GM12875 (cell line): ENCODE results near the gene ATP4A.

ENCODE experiments used
- H3K4me3 ChIP-seq: one replicate; pipeline ENCODE4 v1.5.1; 2011; ENCODE audit warnings: low read depth, low read length, control low read depth
- TF ChIP-seq, protein P1 (sequence below): IDR thresholded peaks from 2 replicates; pipeline ENCODE4 v1.5.1; 2011; ENCODE audit warnings: low read depth, mild to moderate bottlenecking, control low read depth, inconsistent platforms, low read length, moderate library complexity, borderline replicate concordance; ENCODE audit not compliant: insufficient read depth

The ATP4A gene

GRCh38 chr19:35531291-35531690 is 32.2 kb downstream of the ATP4A start:
- H3K4me3 ChIP-seq, result no peak overlapping the region

GRCh38 chr19:35529241-35530218 is 33.9 kb downstream of the ATP4A start:
- H3K4me3 ChIP-seq, result no peak overlapping the region

More at GRCh38 chr19:35531291-35531690, 32.2 kb downstream of the ATP4A start:
- TF ChIP-seq, protein P1, sequence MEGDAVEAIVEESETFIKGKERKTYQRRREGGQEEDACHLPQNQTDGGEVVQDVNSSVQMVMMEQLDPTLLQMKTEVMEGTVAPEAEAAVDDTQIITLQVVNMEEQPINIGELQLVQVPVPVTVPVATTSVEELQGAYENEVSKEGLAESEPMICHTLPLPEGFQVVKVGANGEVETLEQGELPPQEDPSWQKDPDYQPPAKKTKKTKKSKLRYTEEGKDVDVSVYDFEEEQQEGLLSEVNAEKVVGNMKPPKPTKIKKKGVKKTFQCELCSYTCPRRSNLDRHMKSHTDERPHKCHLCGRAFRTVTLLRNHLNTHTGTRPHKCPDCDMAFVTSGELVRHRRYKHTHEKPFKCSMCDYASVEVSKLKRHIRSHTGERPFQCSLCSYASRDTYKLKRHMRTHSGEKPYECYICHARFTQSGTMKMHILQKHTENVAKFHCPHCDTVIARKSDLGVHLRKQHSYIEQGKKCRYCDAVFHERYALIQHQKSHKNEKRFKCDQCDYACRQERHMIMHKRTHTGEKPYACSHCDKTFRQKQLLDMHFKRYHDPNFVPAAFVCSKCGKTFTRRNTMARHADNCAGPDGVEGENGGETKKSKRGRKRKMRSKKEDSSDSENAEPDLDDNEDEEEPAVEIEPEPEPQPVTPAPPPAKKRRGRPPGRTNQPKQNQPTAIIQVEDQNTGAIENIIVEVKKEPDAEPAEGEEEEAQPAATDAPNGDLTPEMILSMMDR, result no peak

DNA sequence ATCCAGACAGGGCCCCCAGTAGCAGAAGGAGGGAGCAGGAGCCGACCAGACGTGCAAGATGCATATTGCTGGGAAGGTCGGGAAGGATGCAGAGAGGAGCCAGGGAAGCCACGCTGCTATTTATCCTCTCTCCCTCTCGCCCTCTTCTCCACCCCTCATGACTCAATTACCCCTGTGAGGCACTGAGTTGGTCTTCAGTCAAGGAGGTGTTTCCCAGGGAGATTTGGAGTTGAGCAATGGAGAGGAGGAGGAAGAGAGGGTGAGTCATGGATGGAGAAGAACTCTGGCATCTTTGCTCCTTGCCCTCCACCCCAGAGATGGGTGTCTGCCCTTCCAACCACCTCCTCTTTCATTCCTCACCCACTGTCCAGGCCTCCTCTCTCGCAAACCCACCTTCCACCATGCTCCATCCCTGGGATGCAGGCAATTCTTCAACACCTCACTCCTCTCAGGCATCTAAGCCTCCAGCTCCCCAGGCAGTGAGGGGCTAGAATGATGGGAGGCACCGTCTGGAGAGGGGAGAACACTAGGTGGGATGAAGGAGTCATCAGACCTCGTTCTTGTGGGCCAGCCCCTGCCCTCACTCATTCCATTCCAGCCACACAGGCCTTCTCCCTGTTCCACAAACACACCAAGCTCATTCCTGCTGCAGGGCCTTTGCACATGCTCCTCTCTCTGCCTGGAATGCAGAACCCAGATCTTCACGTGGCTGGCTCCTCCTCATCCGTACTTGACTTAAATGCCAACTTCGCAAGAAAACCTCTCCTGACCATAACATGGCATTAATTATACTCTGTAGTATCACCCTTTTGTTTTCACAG is 35.0 kb downstream of the ATP4A start, which contains the start of gene SBSN:
Gene SBSN (minus strand): TSS at position 94 of the 821 bp plus-strand sequence. CDS start 30 bp downstream, at position 64.
- TF ChIP-seq, protein P1, result no peak
- H3K4me3 ChIP-seq, result no peak within 1 kb of the TSS

More at GRCh38 chr19:35529241-35530218, 33.9 kb downstream of the ATP4A start:
- TF ChIP-seq, protein P1, result no peak

GRCh38 chr19:35525873-35526272 is 37.6 kb downstream of the ATP4A start:
- H3K4me3 ChIP-seq, result no peak overlapping the region
- TF ChIP-seq, protein P1, result no peak

- TF ChIP-seq, protein P1, result no peak
- H3K4me3 ChIP-seq, result no peak overlapping the region
Measured at GRCh38 chr19:35524181-35524837, 39.1 kb downstream of the ATP4A start.

GRCh38 chr19:35522745-35523327 is 40.6 kb downstream of the ATP4A start:
- TF ChIP-seq, protein P1, result no peak
- H3K4me3 ChIP-seq, result no peak overlapping the region
